Activated naive CD4-positive, alpha-beta T cell treated with anti-CD3 and anti-CD28 coated beads for 36 hours (primary cell): Measurements from ENCODE around the gene SS18L1. TPM values are rescaled to one million over a fixed set of nuclear protein-coding genes. Genes with fewer than 3 reads are reported as not detected.

ENCODE experiments used
- CTCF ChIA-PET: fragments of 350-600 bp; sonication (Branson Sonifier 250); formaldehyde crosslinking; loops from one replicate; lab custom pipeline; 2021; ENCODE audit warnings: antibody characterized with exemption; lab: Charles Lee
- DNase-seq: peaks from one replicate; pipeline ENCODE4 v3.0.0-alpha.2; 2020
- H3K27ac Mint-ChIP-seq: one replicate; pipeline ENCODE4 v1.8.0; 2021; ENCODE audit warnings: mild to moderate bottlenecking, mixed read lengths
- H3K27me3 Mint-ChIP-seq: one replicate; pipeline ENCODE4 v1.8.0; 2021; ENCODE audit warnings: low read depth, mixed read lengths
- H3K36me3 Mint-ChIP-seq: one replicate; pipeline ENCODE4 v1.8.0; 2021; ENCODE audit warnings: low read depth, mixed read lengths
- H3K4me1 Mint-ChIP-seq: one replicate; pipeline ENCODE4 v1.8.0; 2021; ENCODE audit warnings: low read depth, mixed read lengths
- H3K4me3 Mint-ChIP-seq: one replicate; pipeline ENCODE4 v1.8.0; 2021; ENCODE audit warnings: mild to moderate bottlenecking, moderate library complexity, mixed read lengths
- H3K9me3 Mint-ChIP-seq: one replicate; pipeline ENCODE4 v1.8.0; 2021; ENCODE audit warnings: mixed read lengths
- intact Hi-C: fragments of 100-400 bp; cut with micrococcal nuclease; formaldehyde crosslinking; loops from one replicate; pipeline ENCODE4 v1.15.1; 2023
- total RNA-seq, 2 experiments: library from RNA; stranded (reverse); gene quantifications; one replicate each; pipeline ENCODE4 v1.2.3, GENCODE V29; 2021

The SS18L1 gene
- total RNA-seq, 2 experiments from 2014 or later = 14.5 to 18.0 TPM

- Mint-ChIP-seq H3K4me3 (no peak overlapping the region), H3K27ac (no peak overlapping the region), H3K27me3 (peaks cover 45% of the 10 kb centered on the region), H3K36me3 (no peaks in the 10 kb centered on the region), H3K4me1 (peaks cover 2% of the 10 kb centered on the region), H3K9me3 (no peaks in the 10 kb centered on the region)
- CTCF ChIA-PET = no interaction called here
- DNase-seq = no peak
- intact Hi-C loops = no loop called here
Observed at GRCh38 chr20:62217913-62218773, 74.6 kb downstream of the SS18L1 start.

GRCh38 chr20:62219101-62219991, 75.8 kb downstream of the SS18L1 start:
- CTCF ChIA-PET = no interaction called here

GRCh38 chr20:62219992-62220665, 76.6 kb downstream of the SS18L1 start, which contains the start of gene HRH3:
HRH3 (minus strand) TSS chr20:62220278; CDS start chr20:62219970, 308 bp downstream.
- H3K36me3 Mint-ChIP-seq = no peaks in the 10 kb centered on the region
- no peaks in the 10 kb centered on the region for H3K9me3 Mint-ChIP-seq
- intact Hi-C loops = no loop called here
- peak within 1 kb of the TSS; percentile 9 for H3K4me3 Mint-ChIP-seq
- DNase-seq = peak; percentile 31
- CTCF ChIA-PET = no interaction called here
- peaks cover 49% of the 10 kb centered on the region for H3K27me3 Mint-ChIP-seq
- H3K27ac Mint-ChIP-seq = no peak within 1 kb of the TSS
- H3K4me1 Mint-ChIP-seq = peaks cover 2% of the 10 kb centered on the region

More at GRCh38 chr20:62219101-62219991, 75.8 kb downstream of the SS18L1 start:
- Mint-ChIP-seq H3K4me3 (peak overlapping the region; percentile 9), H3K9me3 (no peaks in the 10 kb centered on the region), H3K27me3 (peaks cover 49% of the 10 kb centered on the region), H3K4me1 (peaks cover 2% of the 10 kb centered on the region), H3K36me3 (no peaks in the 10 kb centered on the region), H3K27ac (no peak overlapping the region)
- DNase-seq = no peak
- intact Hi-C loops = no loop called here

GRCh38 chr20:62220666-62221568, 77.3 kb downstream of the SS18L1 start:
- peaks cover 45% of the 10 kb centered on the region for H3K27me3 Mint-ChIP-seq
- no peak for DNase-seq
- intact Hi-C loops = no loop called here
- H3K4me3 Mint-ChIP-seq = no peak overlapping the region
- H3K9me3 Mint-ChIP-seq = no peaks in the 10 kb centered on the region
- no peaks in the 10 kb centered on the region for H3K36me3 Mint-ChIP-seq
- H3K4me1 Mint-ChIP-seq = peaks cover 2% of the 10 kb centered on the region
- H3K27ac Mint-ChIP-seq = no peak overlapping the region
- CTCF ChIA-PET = no interaction called here

- Mint-ChIP-seq H3K36me3 (no peaks in the 10 kb centered on the region), H3K4me3 (no peak overlapping the region), H3K27me3 (peaks cover 41% of the 10 kb centered on the region), H3K9me3 (no peaks in the 10 kb centered on the region), H3K27ac (no peak overlapping the region), H3K4me1 (peaks cover 2% of the 10 kb centered on the region)
- intact Hi-C loops = no loop called here
- DNase-seq = no peak
- CTCF ChIA-PET = no interaction called here
Observed at GRCh38 chr20:62222266-62222850, 78.8 kb downstream of the SS18L1 start.

GRCh38 chr20:62222972-62223371, 79.4 kb downstream of the SS18L1 start:
- Mint-ChIP-seq H3K4me3 (no peak overlapping the region), H3K4me1 (peaks cover 2% of the 10 kb centered on the region), H3K27me3 (peaks cover 39% of the 10 kb centered on the region), H3K27ac (no peak overlapping the region), H3K9me3 (no peaks in the 10 kb centered on the region), H3K36me3 (no peaks in the 10 kb centered on the region)
- no peak for DNase-seq
- CTCF ChIA-PET = no interaction called here
- intact Hi-C loops = no loop called here

GRCh38 chr20:62223571-62223970, 80.0 kb downstream of the SS18L1 start:
- H3K4me3 Mint-ChIP-seq = no peak overlapping the region
- H3K4me1 Mint-ChIP-seq = peaks cover 2% of the 10 kb centered on the region
- H3K27me3 Mint-ChIP-seq = peaks cover 35% of the 10 kb centered on the region
- no peak overlapping the region for H3K27ac Mint-ChIP-seq
- no peaks in the 10 kb centered on the region for H3K36me3 Mint-ChIP-seq
- no peaks in the 10 kb centered on the region for H3K9me3 Mint-ChIP-seq
- intact Hi-C loops = no loop called here
- no peak for DNase-seq
- CTCF ChIA-PET = no interaction called here

GRCh38 chr20:62224113-62224855, 80.7 kb downstream of the SS18L1 start:
- peaks cover 2% of the 10 kb centered on the region for H3K4me1 Mint-ChIP-seq
- intact Hi-C loops = no loop called here
- H3K9me3 Mint-ChIP-seq = no peaks in the 10 kb centered on the region
- H3K27me3 Mint-ChIP-seq = peaks cover 29% of the 10 kb centered on the region
- DNase-seq = no peak
- H3K27ac Mint-ChIP-seq = no peak overlapping the region
- no peaks in the 10 kb centered on the region for H3K36me3 Mint-ChIP-seq
- H3K4me3 Mint-ChIP-seq = no peak overlapping the region
- CTCF ChIA-PET = no interaction called here

GRCh38 chr20:62225026-62225425, 81.5 kb downstream of the SS18L1 start:
- Mint-ChIP-seq H3K36me3 (no peaks in the 10 kb centered on the region), H3K27me3 (peaks cover 29% of the 10 kb centered on the region), H3K4me1 (peaks cover 2% of the 10 kb centered on the region), H3K4me3 (no peak overlapping the region), H3K9me3 (no peaks in the 10 kb centered on the region), H3K27ac (no peak overlapping the region)
- CTCF ChIA-PET = no interaction called here
- DNase-seq = no peak
- intact Hi-C loops = no loop called here

- CTCF ChIA-PET = no interaction called here
- H3K4me3 Mint-ChIP-seq = no peak overlapping the region
- H3K27ac Mint-ChIP-seq = no peak overlapping the region
- intact Hi-C loops = no loop called here
- no peaks in the 10 kb centered on the region for H3K36me3 Mint-ChIP-seq
- no peak for DNase-seq
- peaks cover 1% of the 10 kb centered on the region for H3K4me1 Mint-ChIP-seq
- no peaks in the 10 kb centered on the region for H3K9me3 Mint-ChIP-seq
- peaks cover 24% of the 10 kb centered on the region for H3K27me3 Mint-ChIP-seq
Observed at GRCh38 chr20:62225820-62226635, 82.5 kb downstream of the SS18L1 start.
